Smooth muscle cell (in vitro differentiated cells): ENCODE results near the gene COPS7A. TPM values are rescaled to one million over a fixed set of nuclear protein-coding genes. Genes with fewer than 3 reads are reported as not detected.

Source experiments
- DNase-seq: peaks from one replicate; lab custom pipeline; 2025; ENCODE audit not compliant: unreplicated experiment; lab: John Stamatoyannopoulos, UW
- H2AFZ ChIP-seq: fragments of 200-600 bp; sonication (generic); 2 replicates; pipeline ENCODE4 v1.6.0; 2016; ENCODE audit warnings: antibody characterized with exemption, low read depth, mild to moderate bottlenecking
- H3F3A ChIP-seq: fragments of 200-600 bp; sonication (generic); 2 replicates; pipeline ENCODE4 v1.6.0; 2017; ENCODE audit warnings: antibody characterized with exemption, low read depth
- H3K27ac ChIP-seq: fragments of 200-600 bp; sonication (generic); 2 replicates; pipeline ENCODE4 v1.5.1; 2016; ENCODE audit warnings: low read depth, mild to moderate bottlenecking
- H3K27me3 ChIP-seq: fragments of 200-600 bp; sonication (generic); 2 replicates; pipeline ENCODE4 v1.6.1; 2016; ENCODE audit warnings: low read depth, mild to moderate bottlenecking
- H3K36me3 ChIP-seq: fragments of 200-600 bp; sonication (generic); 2 replicates; pipeline ENCODE4 v1.5.1; 2016; ENCODE audit warnings: low read depth
- H3K4me1 ChIP-seq: fragments of 200-600 bp; sonication (generic); 2 replicates; pipeline ENCODE4 v1.5.1; 2016; ENCODE audit warnings: low read depth
- H3K4me2 ChIP-seq: fragments of 200-600 bp; sonication (generic); 2 replicates; pipeline ENCODE4 v1.6.0; 2016; ENCODE audit warnings: mild to moderate bottlenecking
- H3K4me3 ChIP-seq: fragments of 200-600 bp; sonication (generic); 2 replicates; pipeline ENCODE4 v1.5.1; 2016; ENCODE audit warnings: mild to moderate bottlenecking
- H3K79me2 ChIP-seq: fragments of 200-600 bp; sonication (generic); 2 replicates; pipeline ENCODE4 v1.6.0; 2016; ENCODE audit warnings: low read depth, mild to moderate bottlenecking
- H3K9ac ChIP-seq: fragments of 200-600 bp; sonication (generic); 2 replicates; pipeline ENCODE4 v1.6.0; 2016; ENCODE audit warnings: low read depth
- H3K9me3 ChIP-seq: fragments of 200-600 bp; sonication (generic); replicated peaks from 2 replicates; pipeline ENCODE4 v1.5.1; 2016; ENCODE audit warnings: low read depth
- H4K20me1 ChIP-seq: fragments of 200-600 bp; sonication (generic); 2 replicates; pipeline ENCODE4 v1.6.0; 2016; ENCODE audit warnings: low read depth
- CTCF ChIP-seq: fragments of 200-600 bp; sonication (generic); IDR thresholded peaks from 2 replicates; pipeline ENCODE4 v1.5.1; 2017; ENCODE audit warnings: borderline replicate concordance, mild to moderate bottlenecking, antibody characterized with exemption; ENCODE audit not compliant: insufficient read depth, poor library complexity, severe bottlenecking
- WGBS: methylation state at CpG from one replicate; pipeline ENCODE4 v1.1.7; 2016; ENCODE audit warnings: low lambda C conversion rate; 5-methylcytosine and 5-hydroxymethylcytosine counted together
- polyA plus RNA-seq: library from polyadenylated mRNA; unstranded; fragments of >200 nt; fragmentation: Nextera tagmentation; extraction: Ambion mirVana; gene quantifications from 2 replicates; pipeline ENCODE4 v1.2.1, GENCODE V29; 2016
- total RNA-seq: library from RNA; depleted of rRNA; stranded (reverse); fragments of >200 nt; gene quantifications from 2 replicates; pipeline ENCODE4 v1.2.3, GENCODE V29; 2014

Gene COPS7A
- total and polyA plus RNA-seq, 2 experiments from 2014 or later = 56.6 to 105 TPM

GRCh38 chr12:6698352-6699046 is 25.3 kb upstream of the COPS7A start:
- DNase-seq = no peak
- Histone ChIP-seq H3K79me2 (no peaks in the 10 kb centered on the region), H2AFZ (no peak overlapping the region), H3K4me1 (no peaks in the 10 kb centered on the region), H3K4me2 (no peak overlapping the region), H3F3A (no peaks in the 10 kb centered on the region), H3K27ac (no peak overlapping the region), H4K20me1 (no peaks in the 10 kb centered on the region), H3K4me3 (no peak overlapping the region), H3K27me3 (peaks cover 31% of the 10 kb centered on the region), H3K36me3 (no peaks in the 10 kb centered on the region), H3K9me3 (no peaks in the 10 kb centered on the region), H3K9ac (no peak overlapping the region)
- TF ChIP-seq CTCF = no peak
- 56% methylated on average over 8 of the region's 8 CpGs for whole genome bisulfite sequencing

GRCh38 chr12:6699259-6699988 is 24.4 kb upstream of the COPS7A start:
- TF ChIP-seq CTCF = no peak
- Histone ChIP-seq H3K4me2 (peak overlapping the region; percentile 98), H4K20me1 (no peaks in the 10 kb centered on the region), H3F3A (no peaks in the 10 kb centered on the region), H3K79me2 (no peaks in the 10 kb centered on the region), H3K36me3 (no peaks in the 10 kb centered on the region), H3K9ac (no peak overlapping the region), H3K27ac (no peak overlapping the region), H3K4me3 (peak overlapping the region; percentile 78), H2AFZ (peak overlapping the region; percentile 82), H3K4me1 (no peaks in the 10 kb centered on the region), H3K9me3 (no peaks in the 10 kb centered on the region), H3K27me3 (peaks cover 34% of the 10 kb centered on the region)
- WGBS = 24% methylated on average over 13 of the region's 16 CpGs
- DNase-seq = no peak

DNA sequence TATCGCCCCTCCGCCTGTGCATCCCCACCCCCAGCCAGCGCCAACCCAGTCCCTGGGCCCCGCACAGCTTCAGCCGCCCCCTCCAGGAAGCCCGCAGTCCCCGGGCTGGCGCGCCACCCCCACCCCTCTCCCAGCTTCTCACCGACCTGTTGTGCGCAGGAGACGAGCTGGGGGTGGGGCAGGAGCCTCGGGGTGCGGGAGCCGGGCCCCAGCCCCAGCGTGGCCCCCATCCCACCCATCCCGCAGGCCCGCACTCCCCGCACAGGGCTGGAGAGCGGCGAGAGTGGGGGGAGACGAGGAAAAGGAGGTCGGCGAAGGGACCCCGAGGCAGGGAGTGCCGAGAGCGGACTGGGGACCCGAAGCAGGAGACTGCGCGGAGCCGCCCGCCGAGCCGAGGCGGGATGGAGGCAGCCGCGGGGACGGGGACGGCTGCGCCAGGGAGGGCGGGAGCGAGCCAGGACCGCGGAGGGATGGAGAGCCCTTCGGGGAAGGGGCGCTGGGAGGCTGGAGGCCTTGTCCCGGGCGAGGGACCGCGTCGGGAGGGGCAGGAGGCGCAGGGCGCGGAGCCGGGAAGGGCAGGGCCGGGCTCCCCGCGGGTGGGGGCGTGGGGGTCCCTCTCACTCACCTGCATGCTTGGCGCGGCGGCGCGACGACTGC is 23.7 kb upstream of the COPS7A start:
- no peak for DNase-seq
- 0% methylated on average over 24 of the region's 65 CpGs for WGBS
- Histone ChIP-seq H3K4me3 (peak overlapping the region; percentile 78), H4K20me1 (no peaks in the 10 kb centered on the region), H3K27ac (no peak overlapping the region), H3K79me2 (no peaks in the 10 kb centered on the region), H3K4me1 (no peaks in the 10 kb centered on the region), H3K36me3 (no peaks in the 10 kb centered on the region), H2AFZ (peak overlapping the region; percentile 82), H3F3A (no peaks in the 10 kb centered on the region), H3K27me3 (peaks cover 34% of the 10 kb centered on the region), H3K4me2 (peak overlapping the region; percentile 98), H3K9ac (no peak overlapping the region), H3K9me3 (no peaks in the 10 kb centered on the region)
- TF ChIP-seq CTCF = no peak
